K562 (cell line): ENCODE data around the gene CCDC9. TPM values are rescaled to one million over a fixed set of nuclear protein-coding genes. Genes with fewer than 3 reads are reported as not detected.

Source experiments
- BHLHE40 ChIP-seq: IDR thresholded peaks from 2 replicates; pipeline ENCODE4 v1.6.1; 2011; ENCODE audit warnings: low read length, improper control_type of control experiment
- BRCA1 ChIP-seq, 2 experiments: fragments of 450-650 bp in 1 of 2; sonication (generic) in 1 of 2; formaldehyde crosslinking in 1 of 2; IDR thresholded peaks; 2 replicates each; pipeline versions ENCODE4 v1.5.0 to v1.6.1; 2017 to 2020; ENCODE audit warnings: mild to moderate bottlenecking in 1 of 2, missing genetic modification reagents in 1 of 2
- CBFA2T3 ChIP-seq: fragments of 450-650 bp; IDR thresholded peaks from 2 replicates; pipeline ENCODE4 v1.6.1; 2017
- CREM ChIP-seq: IDR thresholded peaks from 2 replicates; pipeline ENCODE4 v1.6.1; 2014; ENCODE audit warnings: antibody characterized with exemption, low read depth
- EGR1 ChIP-seq: fragments of 450-650 bp; conservative IDR thresholded peaks from 2 replicates; pipeline ENCODE4 v1.6.1; 2017; ENCODE audit warnings: mild to moderate bottlenecking
- FOXM1 ChIP-seq, 2 experiments: fragments of 450-650 bp in 1 of 2; sonication (generic) in 1 of 2; formaldehyde crosslinking in 1 of 2; IDR thresholded peaks; 2 replicates each; pipeline versions ENCODE4 v1.6.1 to v1.9.0; 2017 to 2022; ENCODE audit warnings: low read depth in 2 of 2, mild to moderate bottlenecking in 2 of 2, missing genetic modification reagents in 1 of 2, moderate library complexity in 1 of 2
- GATAD2A ChIP-seq: fragments of 450-650 bp; IDR thresholded peaks from 2 replicates; pipeline ENCODE4 v1.6.1; 2017
- HDAC8 ChIP-seq: fragments of 450-650 bp; IDR thresholded peaks from 2 replicates; pipeline ENCODE4 v1.6.1; 2016; ENCODE audit warnings: mild to moderate bottlenecking, missing genetic modification characterization, moderate library complexity, missing compliant biosample characterization
- HMGN3 ChIP-seq: IDR thresholded peaks from 2 replicates; pipeline ENCODE4 v1.6.1; 2011; ENCODE audit warnings: borderline replicate concordance, low read depth, mild to moderate bottlenecking, mixed read lengths, low read length; ENCODE audit not compliant: insufficient read length; ENCODE audit errors: extremely low read depth
- KDM1A ChIP-seq, 2 experiments: fragments of 450-650 bp; IDR thresholded peaks; 2 replicates each; pipeline ENCODE4 v1.6.1; 2016; ENCODE audit warnings: mild to moderate bottlenecking in 2 of 2
- NFRKB ChIP-seq: fragments of 450-650 bp; IDR thresholded peaks from 2 replicates; pipeline ENCODE4 v1.6.1; 2016; ENCODE audit warnings: low read depth
- NR4A1 ChIP-seq, 2 experiments: fragments of 250-450 bp in 1 of 2; fragments of 450-650 bp in 1 of 2; sonication (Bioruptor Pico) in 1 of 2; IDR thresholded peaks; 2 replicates each; pipeline versions ENCODE4 v1.4.0 to v1.6.1; 2016 to 2020; ENCODE audit warnings: mild to moderate bottlenecking in 2 of 2, missing compliant biosample characterization in 1 of 2, missing genetic modification characterization in 1 of 2, moderate library complexity in 1 of 2
- PHF8 ChIP-seq: fragments of 200-600 bp; sonication (generic); IDR thresholded peaks from 2 replicates; pipeline ENCODE4 v1.6.1; 2012; ENCODE audit warnings: mixed run types, mild to moderate bottlenecking, inconsistent platforms, low read length, moderate library complexity, borderline replicate concordance
- RAD51 ChIP-seq: fragments of 450-650 bp; IDR thresholded peaks from 2 replicates; pipeline ENCODE4 v1.7.1; 2016; ENCODE audit warnings: low read depth, mild to moderate bottlenecking, borderline replicate concordance
- RBFOX2 ChIP-seq: fragments of 200-400 bp; formaldehyde crosslinking; IDR thresholded peaks from 2 replicates; pipeline ENCODE4 v1.6.1; 2017; ENCODE audit warnings: low read depth, mild to moderate bottlenecking, low read length, moderate library complexity
- SMAD4 ChIP-seq: fragments of 250-450 bp; sonication (Bioruptor Pico); conservative IDR thresholded peaks from 2 replicates; pipeline ENCODE4 v1.8.0; 2021; ENCODE audit warnings: inconsistent platforms, mild to moderate bottlenecking, moderate library complexity
- TARDBP ChIP-seq: fragments of 450-650 bp; IDR thresholded peaks from 2 replicates; pipeline ENCODE4 v1.6.1; 2016
- XRCC3 ChIP-seq: fragments of 450-650 bp; IDR thresholded peaks from 2 replicates; pipeline ENCODE4 v1.6.1; 2017; ENCODE audit warnings: mild to moderate bottlenecking, moderate library complexity
- ZNF232 ChIP-seq: sonication (generic); formaldehyde crosslinking; IDR thresholded peaks from 2 replicates; pipeline ENCODE4 v1.8.0; 2022; ENCODE audit warnings: mild to moderate bottlenecking, missing genetic modification reagents
- polyA plus RNA-seq, 8 experiments: library from polyadenylated mRNA; depleted of rRNA in 4 of 8; stranded (reverse) in 5 of 8; unstranded in 3 of 8; fragments of >200 nt; fragmentation: Nextera tagmentation in 2 of 8; fragmentation: Illumina TruSeq in 1 of 8; extraction: Ambion mirVana in 2 of 8; extraction: Trizol in 1 of 8; gene quantifications; 2 replicates each; pipeline versions ENCODE4 v1.2.1 to v1.2.3, GENCODE V29; 2011 to 2014; ENCODE audit warnings: inconsistent platforms in 1 of 8, missing spikeins in 1 of 8
- total RNA-seq, 7 experiments: library from RNA; depleted of rRNA in 6 of 7; stranded (reverse); fragments of >200 nt in 6 of 7; fragmentation: Illumina TruSeq in 2 of 7; extraction: Trizol in 2 of 7; gene quantifications; 2 replicates each; pipeline versions ENCODE4 v1.2.1 to v1.2.3, GENCODE V29; 2011 to 2021; ENCODE audit warnings: low replicate concordance in 1 of 7
- TF ChIP-seq, protein P1 (sequence below), 3 experiments: fragments of 200-800 bp in 1 of 3; fragments of 250-450 bp in 1 of 3; fragments of 450-650 bp in 1 of 3; sonication (Bioruptor Pico) in 1 of 3; sonication (Bioruptor generic) in 1 of 3; formaldehyde crosslinking in 1 of 3; IDR thresholded peaks; 2 replicates each; pipeline versions ENCODE4 v1.6.1 to v1.8.0; 2016 to 2022; ENCODE audit warnings: mild to moderate bottlenecking in 2 of 3, missing genetic modification characterization in 2 of 3, missing compliant biosample characterization in 1 of 3, moderate library complexity in 1 of 3
- TF ChIP-seq, protein P2 (sequence below): sonication (generic); formaldehyde crosslinking; IDR thresholded peaks from 2 replicates; pipeline ENCODE4 v1.9.0; 2022; ENCODE audit warnings: mild to moderate bottlenecking, missing genetic modification reagents
- TF ChIP-seq, protein P3 (sequence below): fragments of 450-650 bp; IDR thresholded peaks from 2 replicates; pipeline ENCODE4 v1.6.1; 2018; ENCODE audit warnings: mild to moderate bottlenecking, low read depth; ENCODE audit not compliant: partially characterized antibody

The CCDC9 gene
- total and polyA plus RNA-seq, 9 of the 15 experiments (the other 6 are each of a cell fraction or from before 2014, with no cell fraction given): 0.23 to 38.6 (median 8.4) TPM

DNA sequence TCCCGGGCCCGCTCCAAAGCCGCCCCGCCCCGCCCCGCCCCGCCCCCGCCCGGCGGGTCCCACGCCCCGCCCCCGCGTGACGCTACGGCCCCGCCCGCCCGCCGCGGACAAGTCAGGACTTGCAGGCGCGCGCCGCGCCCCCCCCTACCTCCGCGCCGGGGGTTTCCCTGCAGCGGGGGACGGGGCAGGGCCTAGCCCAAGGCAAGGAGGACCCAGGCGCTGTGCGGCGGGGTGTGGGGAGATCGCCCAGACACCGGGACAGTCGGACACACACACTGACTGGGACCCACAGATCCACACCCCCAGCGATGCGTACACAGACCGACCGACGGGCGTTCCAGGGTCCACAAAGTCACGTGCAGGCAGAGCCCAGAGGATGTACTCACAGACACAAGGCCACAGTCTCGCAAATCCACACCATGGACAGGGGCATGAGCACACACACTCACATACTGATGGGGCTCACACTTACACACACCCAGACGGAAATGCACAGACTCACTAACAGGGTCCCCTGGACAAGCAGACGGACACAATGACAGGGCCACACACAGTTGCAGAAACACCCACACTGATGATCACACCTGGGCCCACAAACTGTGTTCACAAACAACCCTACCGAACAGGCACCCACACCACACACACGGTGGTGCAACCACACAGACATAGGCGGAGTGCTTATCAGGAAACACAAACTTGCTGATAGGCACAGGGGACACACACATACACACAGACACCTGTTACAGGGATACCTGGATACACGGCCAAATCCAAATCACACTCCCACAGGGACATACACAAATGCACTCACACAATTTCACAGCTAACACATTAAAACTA lies 24.9 kb upstream of the CCDC9 start (continued):
- TF ChIP-seq HMGN3 (peak; percentile 77), CREM (peak; percentile 35; the same call in 1 of the 2 replicates), NR4A1 (CRISPR knock-in tag; IDR thresholded peaks at IDR 0.05) (no peak), NR4A1 (tag; IDR thresholded peaks at IDR 0.05) (peak; percentile 73; the same call in 1 of the 2 replicates), ZNF232 (CRISPR knock-in tag) (no peak), KDM1A (IDR thresholded peaks at IDR 0.05) (no peak; a peak in 1 of 4 replicates), NFRKB (peak; percentile 70; the same call in 1 of the 2 replicates), RBFOX2 (peak; percentile 26), FOXM1 (IDR thresholded peaks at IDR 0.05; ENCODE audit: low read depth) (no peak), FOXM1 (CRISPR knock-in tag; IDR thresholded peaks at IDR 0.05; ENCODE audit: low read depth) (no peak), XRCC3 (no peak), GATAD2A (0 out of 2 replicates have a peak, but pooled peaks have one; percentile 18), TARDBP (peak; percentile 53; the same call in 1 of the 2 replicates), PHF8 (peak; percentile 54; the same call in 1 of the 2 replicates), BRCA1 (IDR thresholded peaks at IDR 0.05) (no peak), BRCA1 (CRISPR knock-in tag; IDR thresholded peaks at IDR 0.05) (no peak), RAD51 (peak; percentile 77), SMAD4 (CRISPR knock-in tag) (peak; percentile 68), BHLHE40 (peak; percentile 96), HDAC8 (tag) (0 out of 2 replicates have a peak, but pooled peaks have one; percentile 52), EGR1 (peak; percentile 62), CBFA2T3 (peak; percentile 56)
- TF ChIP-seq, protein P1, sequence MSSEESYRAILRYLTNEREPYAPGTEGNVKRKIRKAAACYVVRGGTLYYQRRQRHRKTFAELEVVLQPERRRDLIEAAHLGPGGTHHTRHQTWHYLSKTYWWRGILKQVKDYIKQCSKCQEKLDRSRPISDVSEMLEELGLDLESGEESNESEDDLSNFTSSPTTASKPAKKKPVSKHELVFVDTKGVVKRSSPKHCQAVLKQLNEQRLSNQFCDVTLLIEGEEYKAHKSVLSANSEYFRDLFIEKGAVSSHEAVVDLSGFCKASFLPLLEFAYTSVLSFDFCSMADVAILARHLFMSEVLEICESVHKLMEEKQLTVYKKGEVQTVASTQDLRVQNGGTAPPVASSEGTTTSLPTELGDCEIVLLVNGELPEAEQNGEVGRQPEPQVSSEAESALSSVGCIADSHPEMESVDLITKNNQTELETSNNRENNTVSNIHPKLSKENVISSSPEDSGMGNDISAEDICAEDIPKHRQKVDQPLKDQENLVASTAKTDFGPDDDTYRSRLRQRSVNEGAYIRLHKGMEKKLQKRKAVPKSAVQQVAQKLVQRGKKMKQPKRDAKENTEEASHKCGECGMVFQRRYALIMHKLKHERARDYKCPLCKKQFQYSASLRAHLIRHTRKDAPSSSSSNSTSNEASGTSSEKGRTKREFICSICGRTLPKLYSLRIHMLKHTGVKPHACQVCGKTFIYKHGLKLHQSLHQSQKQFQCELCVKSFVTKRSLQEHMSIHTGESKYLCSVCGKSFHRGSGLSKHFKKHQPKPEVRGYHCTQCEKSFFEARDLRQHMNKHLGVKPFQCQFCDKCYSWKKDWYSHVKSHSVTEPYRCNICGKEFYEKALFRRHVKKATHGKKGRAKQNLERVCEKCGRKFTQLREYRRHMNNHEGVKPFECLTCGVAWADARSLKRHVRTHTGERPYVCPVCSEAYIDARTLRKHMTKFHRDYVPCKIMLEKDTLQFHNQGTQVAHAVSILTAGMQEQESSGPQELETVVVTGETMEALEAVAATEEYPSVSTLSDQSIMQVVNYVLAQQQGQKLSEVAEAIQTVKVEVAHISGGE (CRISPR knock-in tag; IDR thresholded peaks at IDR 0.05): peak in 1 of 3 experiments; percentile 4; a peak in 1 of 6 replicates
- TF ChIP-seq, protein P2, sequence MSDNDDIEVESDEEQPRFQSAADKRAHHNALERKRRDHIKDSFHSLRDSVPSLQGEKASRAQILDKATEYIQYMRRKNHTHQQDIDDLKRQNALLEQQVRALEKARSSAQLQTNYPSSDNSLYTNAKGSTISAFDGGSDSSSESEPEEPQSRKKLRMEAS: peak; percentile 84
- TF ChIP-seq, protein P3, sequence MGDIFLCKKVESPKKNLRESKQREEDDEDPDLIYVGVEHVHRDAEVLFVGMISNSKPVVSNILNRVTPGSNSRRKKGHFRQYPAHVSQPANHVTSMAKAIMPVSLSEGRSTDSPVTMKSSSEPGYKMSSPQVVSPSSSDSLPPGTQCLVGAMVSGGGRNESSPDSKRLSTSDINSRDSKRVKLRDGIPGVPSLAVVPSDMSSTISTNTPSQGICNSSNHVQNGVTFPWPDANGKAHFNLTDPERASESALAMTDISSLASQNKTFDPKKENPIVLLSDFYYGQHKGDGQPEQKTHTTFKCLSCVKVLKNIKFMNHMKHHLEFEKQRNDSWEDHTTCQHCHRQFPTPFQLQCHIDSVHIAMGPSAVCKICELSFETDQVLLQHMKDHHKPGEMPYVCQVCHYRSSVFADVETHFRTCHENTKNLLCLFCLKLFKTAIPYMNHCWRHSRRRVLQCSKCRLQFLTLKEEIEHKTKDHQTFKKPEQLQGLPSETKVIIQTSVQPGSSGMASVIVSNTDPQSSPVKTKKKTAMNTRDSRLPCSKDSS: no peak
